ENCODE measurements around the gene UPF2. TPM values are rescaled to one million over a fixed set of nuclear protein-coding genes. Genes with fewer than 3 reads are reported as not detected.

UPF2 gene
- total and polyA plus RNA-seq, 2 of the 4 experiments (the other 2 are of a cell fraction), result 9.2 to 14.3 TPM

GRCh38 chr10:11934262-11934661 lies 108.3 kb downstream of the UPF2 start:
- Histone ChIP-seq H3K4ac (ENCODE audit: low read depth, low read length) (no peak overlapping the region), H2AK5ac (ENCODE audit: low read depth, low read length) (no peak overlapping the region), H3K36me3 (ENCODE audit: control insufficient read depth, insufficient read depth, low read length) (peaks cover 34% of the 10 kb centered on the region), H4K20me1 (ENCODE audit: insufficient read depth, low read length) (no peaks in the 10 kb centered on the region), H3K9ac (ENCODE audit: low read depth, low read length) (no peak overlapping the region), H2BK15ac (ENCODE audit: low read depth, low read length) (no peak overlapping the region), H2BK120ac (ENCODE audit: low read depth, low read length) (no peak overlapping the region), H2AFZ (replicated peaks; ENCODE audit: low read length, poor library complexity) (no peak overlapping the region), H3K23ac (ENCODE audit: low read depth, low read length) (no peak overlapping the region), H3K14ac (replicated peaks; ENCODE audit: low read depth, low read length) (no peak overlapping the region), H3K79me1 (ENCODE audit: low read depth in 1 of 2, low read length in 2 of 2) (peaks cover 0 to 3% of the 10 kb centered on the region in 2 experiments; a peak in 1 of 4 replicates), H3K9me1 (ENCODE audit: insufficient read depth, low read length) (peaks cover 3% of the 10 kb centered on the region; the same call in 1 of the 2 replicates), H3K27me3 (ENCODE audit: control insufficient read depth, insufficient read depth, low read length) (no peaks in the 10 kb centered on the region), H3K18ac (ENCODE audit: low read depth, low read length) (no peak overlapping the region), H3K9me3 (ENCODE audit: control insufficient read depth, insufficient read depth, low read length) (no peaks in the 10 kb centered on the region), H3K4me3 (ENCODE audit: insufficient read depth, low read depth, low read length) (no peak overlapping the region), H4K91ac (ENCODE audit: insufficient read depth, low read depth, low read length) (no peak overlapping the region), H3K27ac (ENCODE audit: insufficient read depth, low read length) (no peak overlapping the region), H2BK5ac (ENCODE audit: low read depth, low read length, poor library complexity, severe bottlenecking) (no peak overlapping the region), H4K5ac (ENCODE audit: low read depth, low read length) (no peak overlapping the region), H2AK9ac (replicated peaks; ENCODE audit: low read depth, low read length, poor library complexity) (no peak overlapping the region), H2BK20ac (ENCODE audit: low read depth, low read length) (no peak overlapping the region), H3K4me2 (ENCODE audit: low read depth, low read length) (no peak overlapping the region), H3K4me1 (ENCODE audit: control insufficient read depth, insufficient read depth, low read length) (no peaks in the 10 kb centered on the region), H3K56ac (ENCODE audit: extremely low read depth, insufficient read depth, low read length) (no peak overlapping the region), H4K8ac (ENCODE audit: low read depth in 2 of 2, low read length in 2 of 2) (no peak overlapping the region)
- dilution Hi-C loops (cut with HindIII; ENCODE audit: low sequenced_read_pairs, unreplicated experiment), result no loop called here
- WGBS, 2 experiments (ENCODE audit: extremely low coverage in 2 of 2, insufficient read length in 1 of 2), result no CpG with 5 or more reads among the region's 7 CpGs
- POLR2A ChIA-PET (ENCODE audit: unreplicated experiment), result no interaction called here
- DNase-seq (no peak), ATAC-seq (ENCODE audit: low read depth) (peak; percentile 42; the same call in 1 of the 2 replicates)
- BruUV-seq (replicated peaks), result no TSS peak
- in situ Hi-C loops (cut with MboI; ENCODE audit: low sequenced_read_pairs), result no loop called here
- CTCF ChIA-PET, result no interaction called here
- TF ChIP-seq RCOR1 (IDR thresholded peaks at IDR 0.05; ENCODE audit: insufficient replicate concordance, low read length) (no peak), CHD1 (IDR thresholded peaks at IDR 0.05; ENCODE audit: low read depth, low read length) (no peak), BHLHE40 (IDR thresholded peaks at IDR 0.05; ENCODE audit: low read depth, low read length) (no peak), FOS (IDR thresholded peaks at IDR 0.05; ENCODE audit: low read depth, low read length) (no peak), RAD21 (IDR thresholded peaks at IDR 0.05; ENCODE audit: low read length) (no peak)
- intact Hi-C loops (cut with micrococcal nuclease), result no loop called here
